GM18861 (cell line): ENCODE data around the gene CEP131.

ENCODE experiments used
- ATAC-seq: cut with Tn5 transposase; IDR thresholded peaks from one replicate; pipeline ENCODE4 v1.9.1; 2021; ENCODE audit not compliant: unreplicated experiment

CEP131 gene

DNA sequence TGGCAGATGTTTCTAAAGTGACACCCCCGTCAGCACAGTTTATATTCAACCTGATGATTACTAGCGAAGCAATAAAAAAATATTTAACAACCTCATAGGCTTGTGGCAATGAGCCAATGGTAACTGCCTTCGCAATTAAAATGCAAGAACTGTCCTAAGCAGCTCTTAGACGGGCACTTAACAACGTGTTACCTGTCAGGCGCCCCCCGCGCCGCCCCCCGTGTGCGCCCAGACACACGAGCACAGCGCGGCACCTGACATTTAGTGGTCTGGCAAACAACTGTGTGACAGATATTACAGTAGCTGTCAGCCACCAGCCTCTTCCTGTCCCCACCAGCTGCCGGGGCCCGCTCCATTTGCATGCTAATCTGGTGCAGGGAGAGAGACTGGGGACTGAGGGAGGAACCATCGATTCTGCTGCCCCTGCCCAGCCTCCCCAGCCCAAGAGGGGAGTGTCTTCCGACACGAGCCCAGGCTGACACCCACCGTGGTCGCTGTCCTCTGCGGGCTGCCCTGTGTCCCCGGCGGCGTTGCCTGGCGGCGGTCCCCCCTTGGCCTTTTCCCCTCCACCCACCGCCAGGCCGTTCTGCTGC lies 29.0 kb upstream of the CEP131 start:
- ATAC-seq, result no peak

DNA sequence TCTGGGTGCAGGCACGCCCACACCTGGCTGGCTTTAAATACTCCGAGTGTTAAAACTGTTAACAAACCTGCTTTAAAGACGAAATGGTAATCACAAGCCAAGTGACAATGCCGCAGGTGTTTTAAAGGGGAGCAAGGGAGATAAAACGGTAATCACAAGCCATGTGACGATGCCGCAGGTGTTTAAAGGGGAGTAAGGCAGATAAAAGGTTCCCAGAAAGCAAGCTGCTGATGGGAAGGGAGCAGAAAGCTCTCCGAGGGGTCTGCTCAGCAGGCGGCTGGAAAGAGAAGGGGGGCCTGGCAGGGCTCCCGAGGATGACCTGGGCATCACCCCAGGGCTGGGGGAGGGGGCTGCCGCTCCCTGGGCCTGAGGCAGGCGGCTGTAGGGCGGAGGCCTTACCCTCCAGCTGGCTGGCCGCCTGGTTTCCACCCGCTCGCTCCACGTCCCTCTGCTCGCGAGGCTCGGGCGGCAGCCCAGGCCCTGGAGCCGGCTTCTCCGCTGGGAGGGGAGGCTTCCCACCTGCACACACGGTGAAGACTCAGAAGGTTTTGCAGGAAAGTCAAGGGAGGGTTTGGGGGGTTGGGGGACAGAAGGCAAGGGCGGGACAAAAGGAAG lies 28.4 kb upstream of the CEP131 start:
- no peak for ATAC-seq

DNA sequence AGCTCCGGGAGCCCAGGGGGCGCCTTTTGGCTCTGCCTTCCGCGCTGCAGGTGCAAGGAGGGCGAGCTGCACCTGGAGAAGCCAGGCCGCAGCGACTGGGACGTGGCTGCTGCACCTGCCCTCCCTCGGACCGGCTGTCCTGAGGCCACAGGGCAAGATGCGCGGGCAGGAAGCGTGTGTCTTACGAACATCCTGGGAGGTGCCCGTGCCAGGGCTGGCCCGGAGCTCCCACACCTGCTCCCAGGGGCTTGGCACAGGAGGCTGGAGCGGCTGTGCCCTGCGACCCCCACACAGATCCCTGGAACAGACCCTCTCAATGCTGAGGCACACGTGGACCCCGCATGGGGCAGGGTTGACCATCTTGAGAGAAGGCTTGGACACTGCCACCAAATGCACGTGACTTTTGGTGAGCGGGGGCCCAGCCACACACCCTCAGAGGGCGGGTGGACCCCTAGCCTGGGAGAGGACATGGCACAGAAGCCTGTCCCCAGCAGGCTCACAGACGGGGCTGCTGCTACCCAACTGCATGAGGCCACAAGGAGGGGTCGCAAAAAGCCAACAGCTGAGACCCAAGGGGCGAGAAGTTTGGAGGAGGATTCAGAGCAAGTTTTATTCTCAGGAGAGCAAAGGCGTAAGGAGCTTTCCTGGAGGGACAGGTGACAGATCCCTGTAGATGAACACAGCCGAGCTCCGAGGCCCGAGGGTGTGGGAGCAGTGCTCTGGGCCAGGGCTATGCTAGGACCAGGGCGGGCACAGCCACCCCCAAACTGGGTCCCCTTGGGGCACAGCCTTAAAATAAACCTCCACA lies 27.7 kb upstream of the CEP131 start:
- no peak for ATAC-seq

DNA sequence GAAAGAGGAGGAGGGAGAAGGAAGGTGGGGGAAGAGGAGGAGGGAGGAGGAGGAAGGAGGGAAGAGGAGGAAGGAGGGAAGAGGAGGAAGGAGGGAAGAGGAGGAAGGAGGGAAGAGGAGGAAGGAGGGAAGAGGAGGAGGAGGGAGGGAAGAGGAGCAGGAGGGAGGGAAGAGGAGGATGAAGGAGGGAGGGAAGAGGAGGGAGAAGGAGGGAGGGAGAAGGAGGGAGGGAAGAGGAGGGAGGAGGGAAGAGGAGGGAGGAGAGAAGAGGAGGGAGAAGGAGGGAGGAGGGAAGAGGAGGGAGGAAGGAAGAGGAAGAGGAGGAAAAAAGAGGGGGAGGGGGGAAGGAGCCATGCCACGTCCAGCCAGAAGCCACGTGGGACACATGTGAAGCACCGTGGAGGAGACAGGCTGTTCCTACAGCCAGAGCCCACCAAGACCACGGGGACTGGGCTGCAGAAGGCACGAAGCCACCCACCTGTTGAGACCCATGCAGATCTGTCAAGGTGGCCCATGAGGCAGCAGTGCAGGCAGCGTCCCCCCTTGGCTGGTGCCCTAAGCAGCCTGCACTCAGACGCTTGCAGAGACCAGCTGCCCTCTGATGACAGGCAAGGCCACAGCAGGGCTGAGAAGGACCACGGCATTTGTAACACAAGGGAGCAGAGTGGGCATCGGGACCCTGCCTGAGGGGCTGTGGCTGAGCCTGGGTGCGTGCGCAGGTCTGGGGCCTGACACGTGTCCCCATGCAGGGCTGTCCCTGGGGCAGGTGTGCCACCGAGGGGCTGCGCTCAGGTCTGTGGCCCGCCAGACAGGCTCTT lies 26.7 kb upstream of the CEP131 start:
- no peak for ATAC-seq

DNA sequence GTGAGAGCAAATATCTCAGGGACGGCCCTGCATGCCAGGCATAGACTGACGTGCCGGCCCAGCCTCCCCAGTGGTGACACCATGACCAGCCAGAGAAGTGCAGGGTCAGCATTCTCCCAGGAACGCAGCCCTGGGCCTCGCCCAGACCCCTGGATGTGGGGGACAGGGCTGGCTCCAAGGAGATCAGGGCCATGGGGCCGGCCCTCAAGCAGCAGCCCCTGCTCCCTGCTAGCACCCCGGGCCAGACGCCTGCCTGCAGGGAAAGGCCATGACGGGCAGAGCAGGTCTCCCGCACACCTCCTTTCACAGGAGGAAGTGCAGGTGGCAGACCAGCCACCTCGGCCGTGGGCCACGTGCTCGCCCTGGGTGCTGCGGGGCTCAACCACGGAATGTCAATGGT lies 25.9 kb upstream of the CEP131 start:
- ATAC-seq, result no peak

DNA sequence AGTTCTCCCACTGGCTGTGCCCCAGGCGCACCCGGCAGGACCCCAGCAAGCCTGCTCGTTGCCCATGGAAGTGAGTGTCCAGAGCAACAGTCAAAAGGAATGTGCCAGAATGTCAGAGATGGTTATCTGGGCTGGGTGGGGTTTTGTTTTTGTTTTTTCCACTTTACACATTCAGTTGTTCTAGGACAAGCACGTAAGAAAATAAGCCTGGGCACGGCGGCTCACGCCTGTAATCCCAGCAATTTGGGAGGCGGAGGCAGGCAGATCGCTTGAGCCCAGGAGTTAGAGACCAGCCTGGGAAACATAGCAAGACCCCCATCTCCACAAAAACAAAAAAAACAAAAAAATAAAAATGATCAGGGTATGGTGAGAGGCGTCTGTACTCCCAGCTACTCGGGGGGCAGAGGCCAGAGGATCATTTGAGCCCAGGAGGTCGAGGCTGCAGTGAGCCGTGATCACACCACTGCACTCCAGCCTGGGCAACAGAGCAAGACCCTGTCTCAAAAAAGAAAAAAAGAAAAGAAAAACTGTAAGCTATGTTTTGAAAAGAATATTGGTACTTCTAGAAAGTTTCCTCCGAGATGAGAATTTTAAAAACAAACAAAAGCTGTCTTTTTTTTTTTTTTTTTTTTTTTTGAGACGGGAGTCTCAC lies 24.7 kb upstream of the CEP131 start:
- no peak for ATAC-seq

DNA sequence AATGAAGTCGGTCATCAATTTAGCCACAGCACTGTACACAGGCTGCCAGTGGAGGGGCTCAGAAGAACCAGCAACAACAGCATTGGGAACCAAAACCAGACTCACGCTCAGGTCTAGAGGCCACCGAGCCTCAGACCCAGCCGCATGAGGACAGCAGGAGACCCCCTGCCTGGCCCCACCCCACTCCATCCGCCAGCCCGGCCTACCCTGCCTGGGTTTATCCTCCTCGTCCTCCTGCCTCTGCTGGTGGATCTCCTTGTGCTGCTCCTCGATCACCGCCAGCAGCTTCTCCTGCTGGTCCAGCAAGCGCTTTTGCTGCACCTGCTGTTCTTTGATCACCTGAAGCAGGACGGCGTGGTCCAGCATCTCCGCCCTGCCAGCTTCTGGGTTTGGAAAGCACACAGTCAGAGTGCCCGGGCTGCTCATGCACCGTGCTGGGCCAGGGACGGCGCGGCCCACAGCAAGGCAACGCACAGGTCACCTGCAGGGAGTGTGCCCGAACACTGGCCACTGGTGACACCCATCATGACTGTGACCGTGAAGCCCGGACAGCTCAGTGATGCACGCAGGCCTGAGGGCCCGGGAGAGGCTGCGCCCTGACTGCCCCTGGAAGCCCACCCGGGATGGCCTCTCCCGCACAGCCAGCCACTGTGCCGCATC lies 24.0 kb upstream of the CEP131 start:
- no peak for ATAC-seq

DNA sequence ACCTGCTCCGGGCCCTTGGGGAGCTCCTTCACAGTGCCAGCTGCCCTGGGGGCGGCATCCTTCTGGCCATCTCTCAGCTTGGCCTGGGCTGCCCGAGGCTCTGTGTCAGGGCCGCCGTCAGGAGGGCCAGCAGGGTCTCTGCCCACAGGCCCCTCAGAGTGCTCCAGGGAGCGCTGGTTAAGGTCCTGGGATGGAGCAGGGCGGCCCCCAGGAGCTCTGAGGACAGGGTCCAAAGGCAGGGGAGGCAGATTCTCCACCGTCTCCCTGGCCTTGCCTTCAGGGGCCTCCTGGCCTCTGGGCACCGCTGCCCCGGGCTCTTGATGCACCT lies 23.5 kb upstream of the CEP131 start:
- ATAC-seq, result no peak

DNA sequence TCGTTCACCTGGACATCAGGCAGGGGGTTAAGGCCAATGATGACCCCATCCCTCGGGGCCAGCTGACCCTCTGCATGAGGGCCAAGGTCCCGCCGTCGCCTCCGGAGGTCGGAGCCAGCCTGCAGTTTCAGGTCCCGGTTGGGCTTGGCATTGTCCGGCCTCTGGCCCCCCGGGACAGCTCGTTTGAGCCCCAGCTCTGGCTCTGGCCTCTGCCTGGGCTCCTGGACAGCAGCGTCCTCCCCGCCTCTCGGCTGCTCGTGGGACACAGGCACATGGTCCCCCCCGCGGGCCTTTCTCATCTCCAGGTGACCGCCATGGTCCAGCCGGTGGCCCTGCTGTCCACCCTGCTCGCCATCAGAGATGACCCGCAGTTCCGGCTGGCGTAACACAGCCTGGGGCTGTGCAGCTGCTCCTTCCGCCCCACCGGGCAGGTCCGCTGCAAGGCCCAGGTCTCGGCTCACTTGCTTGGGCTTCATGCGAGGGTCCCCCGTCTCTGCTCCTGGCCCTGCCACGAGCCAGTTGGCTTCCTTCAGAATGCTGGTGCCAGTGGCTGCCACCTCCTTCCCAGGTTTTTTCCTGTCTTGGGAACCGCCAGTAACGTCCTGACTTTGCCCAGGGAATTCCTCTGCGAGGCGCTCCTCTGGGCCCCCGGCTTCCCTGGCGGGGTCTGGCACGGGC lies 23.0 kb upstream of the CEP131 start:
- ATAC-seq, result no peak

DNA sequence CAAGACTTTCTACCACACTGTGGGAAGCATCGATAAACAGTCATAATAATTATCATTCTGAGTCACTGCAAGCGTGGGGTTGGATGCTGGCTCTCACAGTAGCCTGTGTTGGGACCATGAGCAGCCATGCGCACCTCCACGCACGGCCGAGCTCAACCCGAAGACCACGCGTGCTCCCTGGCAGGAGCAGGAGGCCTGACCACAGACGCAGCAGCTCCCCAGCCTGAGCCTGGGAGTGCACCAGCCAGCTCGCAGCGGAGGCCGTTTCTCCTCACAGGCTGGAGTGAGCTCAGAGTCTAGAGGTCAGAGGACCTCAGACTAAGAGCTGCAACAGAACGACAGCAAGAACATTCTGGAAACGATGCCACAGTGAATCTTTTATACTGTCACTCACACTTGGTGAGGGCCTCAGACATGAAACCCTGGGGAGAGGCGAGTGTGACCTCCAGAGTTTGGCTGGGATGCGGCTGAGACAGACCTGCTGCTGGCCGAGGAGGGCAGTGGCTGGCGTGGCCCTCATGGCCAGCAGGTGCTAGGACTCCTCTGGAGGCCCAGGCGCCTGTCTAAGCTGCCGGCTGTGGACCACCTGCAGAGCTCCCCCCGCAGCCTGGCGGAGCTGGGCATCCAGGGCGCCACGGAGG lies 22.4 kb upstream of the CEP131 start:
- no peak for ATAC-seq

DNA sequence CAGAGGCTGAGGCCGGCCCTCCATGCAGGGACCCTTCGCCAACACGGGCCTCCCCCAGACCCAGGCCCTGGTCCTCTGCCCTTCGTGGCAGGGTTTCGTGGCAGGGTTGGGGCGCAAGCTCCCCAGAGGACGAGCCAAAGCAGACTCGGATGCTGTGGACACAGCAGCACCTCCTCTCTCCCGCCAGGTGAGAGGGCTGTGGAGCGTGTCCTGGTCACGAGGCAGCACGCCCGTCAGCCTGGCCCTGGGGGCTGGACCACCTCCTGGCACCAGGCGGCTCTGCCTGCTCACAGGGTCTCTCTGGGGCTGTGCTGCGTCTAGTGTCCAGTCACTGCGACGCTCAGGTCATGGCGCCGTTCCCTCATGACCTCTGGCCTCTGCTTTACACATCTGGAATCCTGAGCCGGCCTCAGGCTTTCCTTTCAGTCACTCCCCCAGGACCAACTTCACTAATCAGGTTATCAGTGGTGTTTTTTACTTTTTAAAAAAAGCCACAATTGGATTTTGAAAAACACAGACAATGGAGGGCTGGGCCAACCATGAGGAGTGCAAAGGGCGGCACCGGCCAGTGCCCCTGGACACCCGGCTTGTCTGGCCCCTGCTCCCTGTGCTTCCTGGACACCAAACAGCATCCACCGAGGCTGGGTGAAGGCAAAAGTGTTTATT lies 21.7 kb upstream of the CEP131 start:
- ATAC-seq, result no peak

DNA sequence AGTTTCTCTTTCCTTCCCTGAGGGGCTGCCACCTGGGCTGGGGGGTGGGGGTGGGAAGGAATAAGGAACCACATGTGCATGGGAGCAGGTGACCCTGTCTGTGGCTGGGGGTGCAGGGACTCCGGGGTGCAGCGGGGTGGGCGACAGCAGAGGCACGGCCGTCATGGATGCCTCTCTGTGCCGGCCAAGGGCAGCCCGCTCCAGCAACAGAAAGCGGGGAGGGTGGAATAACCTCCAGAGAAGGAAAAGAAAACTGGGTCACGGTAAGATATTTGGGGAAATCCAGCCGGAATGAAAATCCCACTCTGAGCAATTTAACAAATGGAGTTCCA lies 20.5 kb upstream of the CEP131 start:
- no peak for ATAC-seq

DNA sequence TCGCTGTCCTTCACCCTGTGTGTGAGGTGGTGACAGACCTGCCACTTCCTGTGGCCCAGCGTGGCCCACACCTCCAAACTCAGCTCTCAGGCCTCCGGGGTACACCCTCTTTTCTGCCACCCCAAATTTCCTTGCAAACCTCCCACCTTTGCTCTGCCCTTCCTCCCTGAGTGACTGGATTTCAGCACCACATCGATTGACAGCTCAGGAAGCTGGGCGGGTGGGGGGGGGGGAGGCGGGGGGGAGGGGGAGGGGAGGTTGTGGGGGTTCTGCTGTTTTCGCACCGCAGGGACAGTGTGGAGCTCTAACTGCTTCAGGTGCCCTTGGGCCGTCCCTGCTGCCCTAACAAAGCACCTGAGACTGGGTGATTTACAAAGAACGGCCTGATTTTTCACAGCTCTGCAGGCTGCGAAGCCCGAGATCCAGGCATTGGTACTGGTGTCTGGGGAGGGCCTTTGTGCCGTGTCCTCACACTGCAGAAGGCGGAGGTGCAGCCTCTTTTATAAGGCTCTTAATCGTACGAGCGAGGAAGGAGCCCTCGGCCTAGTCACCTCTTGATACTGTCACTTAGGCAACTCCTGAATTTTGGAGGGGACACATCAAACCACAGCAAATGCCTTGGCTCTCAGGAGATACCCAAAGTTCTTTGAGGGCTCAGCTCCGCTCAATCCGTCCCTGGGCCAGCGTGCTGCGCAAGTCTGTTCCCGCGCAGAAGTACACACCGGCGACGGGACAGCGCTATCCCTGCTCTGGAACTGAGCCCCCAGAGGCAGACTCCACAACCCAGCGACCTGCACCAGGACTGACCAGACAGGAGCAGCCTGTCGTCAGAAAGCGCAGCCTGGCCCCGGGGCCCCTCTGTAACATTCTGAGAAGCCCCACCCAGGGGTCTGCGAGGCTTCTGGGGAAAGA lies 19.9 kb upstream of the CEP131 start:
- no peak for ATAC-seq

DNA sequence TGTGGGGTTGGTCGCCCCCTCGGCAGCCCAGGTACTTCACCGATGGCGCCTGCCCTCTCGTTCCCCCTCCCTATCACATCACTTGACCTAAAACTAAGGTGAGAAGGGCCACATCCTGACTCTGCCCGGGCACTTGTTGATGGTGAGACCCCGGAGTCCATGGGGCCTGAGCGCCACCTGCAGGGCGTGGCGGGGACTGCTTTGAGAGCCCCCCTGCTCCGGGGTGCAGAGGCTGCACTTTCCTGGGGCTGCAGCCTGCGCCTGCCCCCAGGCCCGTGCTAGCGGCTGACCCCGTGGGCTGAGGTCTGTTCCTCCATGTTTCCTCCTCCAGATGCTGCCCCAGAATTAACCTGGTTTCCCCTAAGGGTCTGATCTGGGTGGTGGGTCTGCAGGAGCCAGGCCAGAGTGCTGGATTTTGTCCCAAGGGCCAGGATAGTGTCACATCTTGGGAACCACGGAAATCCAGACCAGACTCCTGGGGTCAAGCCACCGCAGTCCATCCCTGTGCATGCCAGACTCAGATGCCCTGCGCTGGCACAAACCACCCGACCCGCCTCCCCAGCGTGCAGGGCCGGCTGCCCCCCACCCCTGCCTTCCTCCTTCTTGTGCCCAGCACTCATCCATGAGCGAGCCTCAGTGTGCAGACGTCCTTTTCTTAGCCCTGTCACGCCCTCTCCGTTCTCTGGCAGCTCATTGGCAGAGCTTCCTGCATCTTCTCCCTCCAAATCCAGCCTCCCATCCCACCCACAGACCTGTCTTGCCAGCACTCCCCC lies 19.1 kb upstream of the CEP131 start:
- no peak for ATAC-seq

DNA sequence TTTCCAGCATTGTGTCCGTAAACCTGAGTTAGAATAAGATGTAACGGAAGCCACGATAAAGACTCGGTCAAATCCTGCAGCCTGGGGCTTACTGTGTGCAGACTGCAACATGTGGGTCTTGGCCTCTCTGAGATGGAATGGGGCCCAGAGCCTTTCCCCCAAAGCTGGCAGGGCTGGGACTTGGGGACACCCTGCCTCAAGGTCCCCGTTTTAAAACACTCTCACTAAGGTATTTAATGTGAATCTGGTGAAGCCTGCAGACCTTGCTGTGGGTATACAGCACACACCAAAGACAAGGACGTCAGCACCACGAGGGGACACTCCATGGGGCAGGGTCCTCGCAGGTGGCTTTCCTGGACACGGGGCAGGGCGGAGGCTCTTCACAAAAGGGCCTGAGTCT lies 18.4 kb upstream of the CEP131 start:
- ATAC-seq, result no peak

DNA sequence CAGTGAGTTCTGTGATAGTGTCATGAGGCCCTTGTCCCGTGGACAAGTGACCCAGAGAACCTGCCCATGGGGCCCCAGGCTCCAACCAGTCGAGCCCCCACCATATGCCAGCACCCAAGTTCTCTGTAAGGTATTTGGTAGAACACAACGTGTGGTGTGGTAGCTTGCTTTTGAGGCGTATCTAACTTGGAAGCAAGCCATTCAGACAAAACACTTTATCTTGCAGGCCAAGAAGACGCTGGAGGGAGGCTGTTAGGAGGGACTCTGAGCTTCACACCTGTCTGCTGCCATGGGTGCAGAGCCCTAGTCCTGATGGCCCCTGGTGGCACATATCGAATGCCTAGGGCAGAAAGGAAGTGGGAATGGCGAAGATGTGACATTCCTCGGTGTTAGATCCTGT lies 18.0 kb upstream of the CEP131 start:
- no peak for ATAC-seq

DNA sequence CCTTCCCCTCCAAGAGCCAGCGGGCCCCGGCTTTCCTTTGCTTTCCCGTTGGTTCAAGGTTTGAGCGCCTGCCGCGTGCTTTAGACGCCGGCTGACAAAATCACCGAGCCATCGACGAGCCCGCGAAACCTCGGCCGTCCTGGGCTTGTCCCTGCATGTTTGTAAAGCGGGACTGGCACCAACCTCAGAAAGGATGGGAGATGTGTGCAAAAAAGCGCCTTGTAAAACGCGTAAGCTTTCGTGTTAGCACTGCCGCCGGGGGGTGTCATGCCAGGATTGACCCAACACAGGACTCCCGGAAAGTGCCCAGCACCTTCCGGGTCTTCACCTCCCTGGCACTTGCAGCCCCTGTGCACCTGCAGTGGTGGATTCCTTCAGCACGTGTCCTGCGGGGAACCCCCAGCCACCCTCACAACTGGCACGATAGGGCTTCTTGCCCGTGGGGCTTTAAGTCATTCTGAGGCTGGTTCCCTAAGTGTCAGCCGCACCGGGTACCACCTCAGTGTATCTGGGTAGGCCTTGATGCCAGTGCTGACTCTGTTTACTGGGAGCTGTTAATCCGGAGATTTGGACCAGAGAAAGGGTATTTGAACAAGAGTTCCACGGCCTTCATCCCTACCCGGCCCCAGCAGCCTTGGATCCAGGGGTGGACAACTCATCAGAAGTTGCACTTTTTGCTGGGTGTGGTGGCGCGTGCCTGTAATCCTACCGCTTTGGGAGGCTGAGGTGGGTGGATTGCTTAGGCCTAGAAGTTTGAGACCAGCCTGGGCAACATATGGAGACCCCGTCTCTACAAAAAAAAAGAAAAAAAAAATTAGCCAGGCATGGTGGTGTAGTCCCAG lies 17.2 kb upstream of the CEP131 start:
- ATAC-seq, result no peak
